ENCODE data around the gene UTF1. TPM values are rescaled to one million over a fixed set of nuclear protein-coding genes. Genes with fewer than 3 reads are reported as not detected.
"Not testable (repeated sequence)": the region's sequence is repeated elsewhere in the genome, so short reads cannot be mapped to it uniquely, and the experiment has no call there.

The UTF1 gene
- total RNA-seq, 2 experiments from 2014 or later = not detected

DNA sequence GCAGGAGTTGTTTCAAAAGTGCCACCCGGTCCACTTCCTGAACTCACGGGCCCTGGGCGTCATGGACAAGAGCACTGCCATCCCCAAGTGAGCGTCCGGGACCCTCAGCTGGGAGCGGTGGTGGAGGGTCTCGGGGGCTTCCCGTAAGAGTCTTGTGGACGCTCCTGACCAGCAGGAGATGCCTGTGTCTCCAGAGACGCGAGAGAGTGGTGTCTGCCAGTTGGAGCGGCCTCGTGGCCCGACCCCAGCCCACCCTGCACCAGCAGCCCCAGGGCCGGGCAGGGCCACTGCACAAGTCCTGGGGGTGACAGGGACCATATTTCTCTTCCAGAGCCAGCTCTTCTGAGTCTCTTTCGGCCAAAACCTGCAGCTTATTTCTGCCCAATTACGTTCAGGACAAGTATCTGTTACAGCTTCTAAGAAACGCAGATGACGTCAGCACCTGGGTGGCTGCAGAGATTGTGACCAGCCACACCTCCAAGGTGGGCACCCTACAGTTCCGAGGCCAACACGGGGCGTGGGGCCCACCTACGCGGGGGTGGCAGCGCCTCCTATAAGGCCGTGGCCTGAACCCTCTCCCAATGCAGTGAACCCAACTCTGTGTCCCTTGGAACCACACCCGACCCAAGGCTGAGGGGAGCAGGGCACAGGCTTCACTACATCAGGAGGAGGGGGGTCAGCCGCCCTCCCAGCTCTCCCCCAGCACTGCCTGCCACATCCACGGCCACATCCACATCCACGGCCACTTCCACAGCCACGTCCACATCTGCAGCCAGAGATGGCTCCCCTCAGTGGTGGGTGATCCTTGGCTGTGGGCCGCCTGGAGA lies 16.2 kb upstream of the UTF1 start:
- H3K4me1 Mint-ChIP-seq = peaks cover 4% of the 10 kb centered on the region
- no peaks in the 10 kb centered on the region for H3K27me3 Mint-ChIP-seq
- no peaks in the 10 kb centered on the region for H3K9me3 Mint-ChIP-seq (ENCODE audit: low read depth)
- no peaks in the 10 kb centered on the region for H3K36me3 Mint-ChIP-seq (ENCODE audit: low read depth)
- no peak for ATAC-seq
- intact Hi-C loops (cut with DNase I, micrococcal nuclease) = no loop called here
- ChIA-PET POLR2A (no interaction called here), CTCF (no interaction called here)
- DNase-seq = no peak
- no peak overlapping the region for H3K27ac Mint-ChIP-seq
- H3K4me3 Mint-ChIP-seq = no peak overlapping the region

DNA sequence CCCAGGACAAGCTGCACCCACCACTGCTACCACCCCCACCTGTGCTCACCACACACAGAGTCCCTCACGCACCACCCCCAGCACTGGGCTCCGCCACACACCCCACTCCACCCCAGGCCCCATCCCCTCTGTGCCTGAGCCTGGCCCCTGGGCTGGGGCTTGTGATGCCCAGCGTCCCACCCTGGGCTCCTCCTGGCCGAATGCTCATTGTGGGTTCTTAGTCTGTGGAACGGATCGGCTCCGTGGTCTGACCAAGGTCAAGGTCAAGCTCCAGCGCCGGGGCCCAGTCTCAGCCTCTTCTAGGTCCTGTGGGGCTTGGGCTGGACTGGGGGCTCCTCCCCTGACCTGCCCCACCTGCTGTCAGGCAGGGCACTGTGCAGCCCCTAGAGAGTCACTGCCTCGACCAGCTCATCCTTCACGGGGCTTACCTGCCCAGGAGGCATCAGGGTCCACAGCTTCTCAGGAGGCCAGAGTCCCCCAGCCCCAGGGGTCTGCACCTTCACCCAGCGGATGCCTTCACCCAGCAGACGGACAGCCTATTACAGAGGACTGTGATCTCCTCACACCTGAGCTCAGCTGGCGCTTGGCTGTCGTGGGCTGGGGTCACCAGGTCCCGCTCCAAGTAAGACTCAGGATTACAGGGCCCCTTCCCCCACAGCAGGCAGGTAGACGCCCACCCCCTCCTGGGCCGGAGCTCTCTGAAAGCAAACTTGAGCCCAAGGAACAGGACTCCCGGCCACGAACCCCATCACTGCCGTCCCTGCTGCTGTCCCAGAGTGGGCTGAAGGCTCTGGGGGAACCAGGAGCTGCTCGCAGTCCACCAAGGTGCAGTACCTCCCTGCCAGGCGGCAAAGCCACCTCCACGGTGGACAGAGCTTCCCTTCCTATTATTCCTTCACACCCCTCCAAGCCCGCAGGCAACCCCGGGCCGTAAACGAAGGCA lies 15.3 kb upstream of the UTF1 start:
- no peaks in the 10 kb centered on the region for H3K36me3 Mint-ChIP-seq (ENCODE audit: low read depth)
- no peaks in the 10 kb centered on the region for H3K9me3 Mint-ChIP-seq (ENCODE audit: low read depth)
- no peak overlapping the region for H3K27ac Mint-ChIP-seq
- POLR2A ChIA-PET = no interaction called here
- H3K27me3 Mint-ChIP-seq = no peaks in the 10 kb centered on the region
- DNase-seq (no peak), ATAC-seq (no peak)
- intact Hi-C loops (cut with DNase I, micrococcal nuclease) = no loop called here
- H3K4me1 Mint-ChIP-seq = peaks cover 4% of the 10 kb centered on the region
- CTCF ChIA-PET = no interaction called here
- no peak overlapping the region for H3K4me3 Mint-ChIP-seq

DNA sequence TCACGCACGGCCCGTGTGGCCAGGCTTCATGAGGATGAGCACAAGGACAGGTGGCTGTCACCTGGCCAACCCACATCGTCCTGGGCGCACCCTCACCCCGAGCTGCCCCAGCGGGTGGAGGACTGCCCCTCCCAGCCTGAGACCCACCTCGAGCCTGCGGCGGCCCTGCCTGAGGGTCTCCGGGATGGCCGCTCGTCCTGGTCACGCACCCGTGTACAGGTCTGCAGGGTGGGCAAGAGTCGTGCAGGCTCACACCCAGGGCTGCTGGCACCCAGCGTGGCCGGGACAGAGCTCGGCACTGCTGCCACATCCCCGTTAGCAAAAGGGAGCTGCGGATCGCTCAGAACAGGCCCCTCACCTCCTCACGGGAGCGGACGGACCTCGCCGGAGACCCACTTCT lies 14.4 kb upstream of the UTF1 start:
- DNase-seq (no peak), ATAC-seq (no peak)
- H3K27ac Mint-ChIP-seq = no peak overlapping the region
- POLR2A ChIA-PET = no interaction called here
- H3K9me3 Mint-ChIP-seq (ENCODE audit: low read depth) = no peaks in the 10 kb centered on the region
- H3K4me3 Mint-ChIP-seq = no peak overlapping the region
- peaks cover under 1% of the 10 kb centered on the region for H3K4me1 Mint-ChIP-seq
- CTCF ChIA-PET = no interaction called here
- no peaks in the 10 kb centered on the region for H3K27me3 Mint-ChIP-seq
- intact Hi-C loops (cut with DNase I, micrococcal nuclease) = no loop called here
- no peaks in the 10 kb centered on the region for H3K36me3 Mint-ChIP-seq (ENCODE audit: low read depth)

DNA sequence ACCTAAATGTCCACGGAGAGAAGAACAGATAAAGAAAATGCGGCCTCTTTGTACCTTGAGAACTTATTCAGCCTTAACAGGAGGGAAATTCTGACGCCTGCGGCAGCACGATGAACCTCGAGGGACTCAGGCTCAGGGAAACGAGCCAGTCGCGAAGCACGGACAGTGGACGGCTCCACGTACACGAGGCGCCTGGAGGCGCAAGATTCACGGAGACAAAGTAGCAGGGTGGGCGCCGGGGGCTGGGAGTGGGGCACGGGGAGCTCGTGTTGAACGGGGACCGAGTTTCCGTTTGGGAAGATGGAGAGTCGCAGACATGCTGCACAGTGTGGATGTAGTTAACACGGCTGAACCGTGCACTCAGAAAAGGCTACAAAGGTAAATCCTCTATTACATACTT lies 13.2 kb upstream of the UTF1 start:
- ChIA-PET POLR2A (no interaction called here), CTCF (no interaction called here)
- intact Hi-C loops (cut with DNase I, micrococcal nuclease) = no loop called here
- H3K36me3 Mint-ChIP-seq (ENCODE audit: low read depth) = no peaks in the 10 kb centered on the region
- ATAC-seq (no peak), DNase-seq (no peak)
- H3K9me3 Mint-ChIP-seq (ENCODE audit: low read depth) = no peaks in the 10 kb centered on the region
- no peak overlapping the region for H3K27ac Mint-ChIP-seq
- H3K27me3 Mint-ChIP-seq = peaks cover 7% of the 10 kb centered on the region
- no peaks in the 10 kb centered on the region for H3K4me1 Mint-ChIP-seq
- no peak overlapping the region for H3K4me3 Mint-ChIP-seq

DNA sequence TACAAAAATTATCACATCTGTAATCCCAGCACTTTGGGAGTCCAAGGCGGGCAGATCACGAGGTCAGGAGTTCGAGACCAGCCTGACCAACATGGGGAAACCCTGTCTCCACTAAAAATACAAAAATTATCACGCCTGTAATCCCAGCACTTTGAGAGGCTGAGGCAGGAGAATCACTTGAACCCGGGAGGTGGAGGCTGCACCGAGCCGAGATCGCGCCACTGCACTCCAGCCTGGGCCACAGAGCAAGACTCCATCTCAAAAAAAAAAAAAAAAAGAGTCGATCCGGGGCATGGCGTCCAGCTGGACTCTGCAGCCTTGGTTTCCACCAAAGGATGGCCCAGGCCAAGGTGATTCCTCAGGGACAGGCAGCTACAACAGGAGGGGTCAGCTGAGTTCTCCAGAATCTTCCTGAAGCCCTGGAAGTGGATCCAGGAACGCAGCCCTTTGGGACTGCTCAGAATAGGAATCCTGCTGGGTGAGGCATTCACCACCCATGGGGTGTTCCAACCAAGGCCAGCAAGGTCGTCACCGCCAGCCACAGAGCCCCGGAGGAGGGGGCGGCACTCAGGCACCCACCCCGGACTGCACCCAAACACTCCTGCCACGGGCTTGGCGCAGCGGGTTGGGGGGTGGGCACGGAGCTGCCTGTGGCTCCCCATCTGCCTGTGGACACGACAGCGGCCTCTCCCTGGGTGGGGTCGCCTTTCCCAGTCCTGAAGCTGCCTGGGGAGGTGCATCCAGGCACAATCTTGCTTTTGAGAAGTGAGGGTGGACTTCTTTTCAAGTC lies 12.0 kb upstream of the UTF1 start:
- DNase-seq (no peak), ATAC-seq (no peak)
- Mint-ChIP-seq H3K9me3 (ENCODE audit: low read depth) (no peaks in the 10 kb centered on the region), H3K4me1 (no peaks in the 10 kb centered on the region), H3K27ac (no peak overlapping the region), H3K36me3 (ENCODE audit: low read depth) (no peaks in the 10 kb centered on the region), H3K4me3 (no peak overlapping the region), H3K27me3 (peaks cover 7% of the 10 kb centered on the region)
- POLR2A ChIA-PET = no interaction called here
- CTCF ChIA-PET = no interaction called here
- intact Hi-C loops (cut with DNase I, micrococcal nuclease) = no loop called here

DNA sequence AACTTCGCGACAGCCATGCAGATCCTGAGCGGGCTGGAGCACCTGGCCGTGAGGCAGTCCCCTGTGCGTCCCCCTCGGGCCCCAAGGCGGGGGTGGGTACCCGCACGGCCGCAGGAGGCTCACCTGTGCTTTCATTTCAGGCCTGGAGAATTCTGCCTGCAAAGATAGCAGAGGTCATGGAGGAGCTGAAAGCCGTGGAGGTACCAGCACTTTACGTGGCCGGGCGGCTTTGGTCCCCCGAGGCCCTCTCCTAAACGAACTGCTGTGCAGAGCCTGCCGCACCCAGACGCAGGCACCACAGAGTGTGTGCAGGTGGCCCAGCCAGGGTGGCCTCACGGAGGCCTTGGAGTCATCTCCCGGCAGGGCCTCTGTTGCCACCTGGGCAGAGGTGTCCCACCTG lies 11.1 kb upstream of the UTF1 start:
- no peak for ATAC-seq
- H3K36me3 Mint-ChIP-seq (ENCODE audit: low read depth) = no peaks in the 10 kb centered on the region
- no peaks in the 10 kb centered on the region for H3K9me3 Mint-ChIP-seq (ENCODE audit: low read depth)
- H3K27me3 Mint-ChIP-seq = peaks cover 7% of the 10 kb centered on the region
- H3K4me3 Mint-ChIP-seq = no peak overlapping the region
- H3K27ac Mint-ChIP-seq = no peak overlapping the region
- POLR2A ChIA-PET = no interaction called here
- CTCF ChIA-PET = no interaction called here
- intact Hi-C loops (cut with DNase I, micrococcal nuclease) = no loop called here
- DNase-seq = no peak
- H3K4me1 Mint-ChIP-seq = no peaks in the 10 kb centered on the region

DNA sequence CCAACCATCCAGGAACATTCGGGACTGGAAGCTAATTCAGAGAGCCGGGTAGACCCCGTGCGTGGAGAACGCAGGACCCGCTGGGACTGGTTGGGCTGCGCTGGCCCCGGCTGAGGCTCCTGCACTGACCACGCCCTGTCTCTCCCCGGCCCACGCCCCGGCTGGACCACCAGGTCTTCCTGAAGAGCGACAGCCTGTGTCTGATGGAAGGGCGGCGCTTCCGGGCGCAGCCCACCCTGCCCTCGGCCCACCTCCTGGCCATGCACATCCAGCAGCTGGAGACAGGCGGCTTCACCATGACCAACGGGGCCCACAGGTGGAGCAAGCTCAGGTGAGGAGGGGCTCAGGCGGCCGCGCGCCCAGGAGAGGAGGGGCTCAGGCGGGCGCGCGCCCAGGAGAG lies 10.2 kb upstream of the UTF1 start:
- Mint-ChIP-seq H3K4me1 (no peaks in the 10 kb centered on the region), H3K36me3 (ENCODE audit: low read depth) (no peaks in the 10 kb centered on the region), H3K9me3 (ENCODE audit: low read depth) (no peaks in the 10 kb centered on the region), H3K27ac (no peak overlapping the region), H3K27me3 (peaks cover 12% of the 10 kb centered on the region), H3K4me3 (no peak overlapping the region)
- DNase-seq = no peak
- intact Hi-C loops (cut with DNase I, micrococcal nuclease) = no loop called here
- ChIA-PET POLR2A (no interaction called here), CTCF (no interaction called here)
- no peak for ATAC-seq

DNA sequence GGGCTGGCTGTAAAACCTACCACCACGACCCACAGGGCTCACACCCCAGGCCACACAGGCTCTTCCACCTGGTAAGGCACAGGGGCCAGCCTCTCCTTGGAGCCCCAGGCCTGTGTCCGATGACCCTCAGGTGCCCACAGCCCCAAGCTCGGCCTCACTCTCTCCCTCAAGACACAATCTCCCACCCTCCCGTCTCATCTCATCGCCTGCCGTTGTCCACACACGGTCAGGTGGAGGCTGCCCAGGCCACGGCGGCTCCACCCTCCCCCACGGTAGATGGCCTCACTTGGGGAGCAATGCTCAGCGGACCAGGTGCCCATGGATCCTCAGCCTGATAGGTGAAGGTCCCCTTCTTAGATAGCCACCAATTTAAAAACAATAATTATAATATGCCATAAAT lies 8.7 kb upstream of the UTF1 start:
- DNase-seq = no peak
- Mint-ChIP-seq H3K27me3 (peaks cover 17% of the 10 kb centered on the region), H3K36me3 (ENCODE audit: low read depth) (no peaks in the 10 kb centered on the region), H3K9me3 (ENCODE audit: low read depth) (no peaks in the 10 kb centered on the region), H3K27ac (no peak overlapping the region), H3K4me3 (no peak overlapping the region), H3K4me1 (peaks cover 13% of the 10 kb centered on the region)
- POLR2A ChIA-PET = no interaction called here
- CTCF ChIA-PET = no interaction called here
- ATAC-seq = no peak
- intact Hi-C loops (cut with DNase I, micrococcal nuclease) = no loop called here

DNA sequence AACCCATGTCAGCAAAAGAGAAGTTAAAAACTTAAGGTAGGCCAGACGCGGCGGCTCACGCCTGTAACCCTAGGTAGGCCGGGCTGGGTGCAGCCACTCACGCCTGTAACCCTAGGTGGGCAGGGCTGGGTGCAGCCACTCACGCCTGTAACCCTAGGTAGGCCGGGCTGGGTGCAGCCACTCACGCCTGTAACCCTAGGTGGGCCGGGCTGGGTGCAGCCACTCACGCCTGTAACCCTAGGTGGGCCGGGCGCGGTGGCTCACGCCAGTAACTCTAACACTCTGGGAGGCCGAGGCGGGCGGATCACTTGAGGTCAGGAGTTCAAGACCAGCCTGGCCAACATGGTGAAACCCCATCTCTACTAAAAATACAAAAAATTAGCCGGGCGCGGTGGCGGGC lies 8.3 kb upstream of the UTF1 start:
- CTCF ChIA-PET; DNase-seq; H3K9me3 Mint-ChIP-seq (ENCODE audit: low read depth); H3K36me3 Mint-ChIP-seq (ENCODE audit: low read depth); intact Hi-C loops (cut with DNase I, micrococcal nuclease); H3K4me3 Mint-ChIP-seq; ATAC-seq; POLR2A ChIA-PET; H3K27ac Mint-ChIP-seq: not testable (repeated sequence)
- Mint-ChIP-seq H3K4me1 (peaks cover 17% of the 10 kb centered on the region), H3K27me3 (peaks cover 21% of the 10 kb centered on the region)

DNA sequence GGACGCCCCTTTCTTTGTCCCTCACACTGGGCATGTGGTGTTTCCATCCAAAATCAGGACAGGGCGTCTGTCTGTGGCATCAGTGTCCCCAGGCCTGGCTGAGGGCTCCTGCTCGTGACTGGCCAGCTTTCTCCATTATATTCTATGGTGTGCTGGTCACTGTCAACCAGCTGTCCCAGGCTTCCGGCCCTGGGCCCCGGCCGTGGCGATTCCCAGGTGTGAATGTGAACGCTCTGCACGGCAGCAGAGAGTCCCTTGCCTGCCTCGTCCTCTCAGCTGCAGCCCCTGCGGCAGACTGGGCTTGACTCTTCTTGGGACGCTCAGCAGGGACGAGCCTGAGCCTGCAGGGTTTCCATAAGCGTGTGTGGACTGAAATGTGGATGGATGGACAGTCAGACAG lies 5.9 kb upstream of the UTF1 start:
- intact Hi-C loops (cut with DNase I, micrococcal nuclease) = no loop called here
- ChIA-PET CTCF (no interaction called here), POLR2A (no interaction called here)

DNA sequence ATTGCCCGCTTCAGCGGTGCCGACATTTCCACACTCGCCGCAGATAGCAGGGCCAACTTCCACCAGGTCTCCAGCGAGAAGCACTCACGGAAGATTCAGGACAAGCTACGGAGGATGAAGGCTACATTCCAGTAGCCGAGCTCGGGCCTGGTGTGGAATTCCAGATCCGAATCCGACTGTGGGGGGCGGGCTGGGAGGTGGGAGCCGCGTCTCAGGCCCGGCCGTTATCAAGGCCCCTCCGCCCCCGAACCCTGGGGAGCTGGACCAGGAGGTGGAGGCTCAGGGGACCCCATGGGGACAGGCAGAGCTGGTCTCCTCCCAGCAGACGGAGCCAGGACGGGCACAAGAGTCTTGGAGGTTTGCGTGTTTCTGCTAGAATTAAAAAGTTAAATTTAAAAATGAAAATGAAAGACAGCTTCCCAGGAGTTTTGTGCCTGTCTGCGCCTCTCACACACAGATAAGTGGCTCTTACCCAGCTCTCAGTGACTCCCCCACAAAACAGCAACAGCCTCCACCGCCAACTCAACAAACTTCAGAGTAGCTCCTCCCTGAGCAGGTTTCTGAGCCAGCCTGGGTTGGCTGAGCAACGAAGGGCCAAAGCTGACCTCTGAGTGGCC lies 5.2 kb upstream of the UTF1 start:
- no peaks in the 10 kb centered on the region for H3K36me3 Mint-ChIP-seq (ENCODE audit: low read depth)
- DNase-seq = no peak
- H3K27me3 Mint-ChIP-seq = peaks cover 41% of the 10 kb centered on the region
- no peaks in the 10 kb centered on the region for H3K9me3 Mint-ChIP-seq (ENCODE audit: low read depth)
- intact Hi-C loops (cut with DNase I, micrococcal nuclease) = loop anchor here in 1 of 2 experiments (5.0 kb wide), 1 partner anchor 83 kb away; no protein-coding TSS in a partner anchor
- POLR2A ChIA-PET = no interaction called here
- CTCF ChIA-PET = interaction anchor here (0.6 to 1.1 kb wide), 3 partner anchors 41 to 1712 kb away, joined by 3 to 4 read pairs (median 3); no protein-coding TSS in a partner anchor
- peaks cover 21% of the 10 kb centered on the region for H3K4me1 Mint-ChIP-seq
- peak overlapping the region; percentile 28 for H3K4me3 Mint-ChIP-seq
- no peak overlapping the region for H3K27ac Mint-ChIP-seq
- ATAC-seq = no peak

More for the DNA sequence above, 5.9 kb upstream of the UTF1 start:
- DNase-seq (no peak), ATAC-seq (no peak)
- peaks cover 17% of the 10 kb centered on the region for H3K4me1 Mint-ChIP-seq
- H3K27ac Mint-ChIP-seq = no peak overlapping the region
- peaks cover 36% of the 10 kb centered on the region for H3K27me3 Mint-ChIP-seq
- H3K36me3 Mint-ChIP-seq (ENCODE audit: low read depth) = no peaks in the 10 kb centered on the region
- H3K9me3 Mint-ChIP-seq (ENCODE audit: low read depth) = no peaks in the 10 kb centered on the region
- no peak overlapping the region for H3K4me3 Mint-ChIP-seq

Data from activated CD4-positive, alpha-beta T cell treated with anti-CD3 and anti-CD28 coated beads for 36 hours (primary cell).